HG03045 (cell line): ENCODE measurements around the gene PAK4.
"Not testable (repeated sequence)": the region's sequence is repeated elsewhere in the genome, so short reads cannot be mapped to it uniquely, and the experiment has no call there.

Source experiments
- ATAC-seq: cut with Tn5 transposase; IDR thresholded peaks from one replicate; pipeline ENCODE4 v1.9.1; 2021; ENCODE audit warnings: mild to moderate bottlenecking, moderate library complexity; ENCODE audit not compliant: unreplicated experiment

PAK4 gene

GRCh38 chr19:39125554-39126311, at the start of gene PAK4:
TSS of gene PAK4 (plus strand) at chr19:39125786. CDS start at chr19:39169554, 43,768 bp downstream.
- peak; percentile 91 for ATAC-seq

GRCh38 chr19:39077323-39077722, 48.3 kb upstream of the PAK4 start:
- no peak for ATAC-seq

GRCh38 chr19:39078436-39079200, 47.0 kb upstream of the PAK4 start:
- no peak for ATAC-seq

- ATAC-seq = no peak
These were observed 45.2 kb upstream of the PAK4 start for GRCh38 chr19:39080431-39080830.

- no peak for ATAC-seq
These were observed 43.4 kb upstream of the PAK4 start for GRCh38 chr19:39082167-39082566.

GRCh38 chr19:39082745-39083598, 42.6 kb upstream of the PAK4 start:
- no peak for ATAC-seq

- no peak for ATAC-seq
These were observed 42.0 kb upstream of the PAK4 start for GRCh38 chr19:39083599-39083982.

- no peak for ATAC-seq
These were observed 41.4 kb upstream of the PAK4 start, which contains the start of gene ACP7 for GRCh38 chr19:39083983-39084731. TSS of gene ACP7 (plus strand) at chr19:39084368. CDS start at chr19:39085270, 902 bp downstream.

GRCh38 chr19:39084732-39085080, 40.9 kb upstream of the PAK4 start:
- no peak for ATAC-seq

GRCh38 chr19:39085392-39085791, 40.2 kb upstream of the PAK4 start:
- no peak for ATAC-seq

GRCh38 chr19:39086386-39086785, 39.2 kb upstream of the PAK4 start:
- no peak for ATAC-seq

- ATAC-seq = no peak
These were observed 37.5 kb upstream of the PAK4 start for GRCh38 chr19:39087907-39088686.

GRCh38 chr19:39090016-39090415, 35.6 kb upstream of the PAK4 start:
- ATAC-seq = not testable (repeated sequence)

GRCh38 chr19:39090881-39091280, 34.7 kb upstream of the PAK4 start:
- ATAC-seq = no peak

- ATAC-seq = not testable (repeated sequence)
These were observed 29.6 kb upstream of the PAK4 start for GRCh38 chr19:39095799-39096540.

- ATAC-seq = no peak
These were observed 28.3 kb upstream of the PAK4 start for GRCh38 chr19:39097299-39097698.

GRCh38 chr19:39097721-39098120, 27.9 kb upstream of the PAK4 start:
- ATAC-seq = no peak

GRCh38 chr19:39098365-39099269, 27.0 kb upstream of the PAK4 start:
- ATAC-seq = no peak
